HFFc6 (cell line): ENCODE results near the gene SHE. TPM values are rescaled to one million over a fixed set of nuclear protein-coding genes. Genes with fewer than 3 reads are reported as not detected.

Source experiments
- DNase-seq: peaks from one replicate; pipeline ENCODE4 v3.0.0-alpha.2; 2018
- H3K27ac Mint-ChIP-seq: 2 replicates; pipeline ENCODE4 v1.8.0; 2020; ENCODE audit warnings: mild to moderate bottlenecking, mixed read lengths
- H3K27me3 Mint-ChIP-seq: 2 replicates; pipeline ENCODE4 v1.8.0; 2021; ENCODE audit warnings: mild to moderate bottlenecking, moderate library complexity, mixed read lengths; ENCODE audit not compliant: insufficient read depth
- H3K36me3 Mint-ChIP-seq: 2 replicates; pipeline ENCODE4 v1.8.0; 2021; ENCODE audit warnings: low read depth, mixed read lengths
- H3K4me1 Mint-ChIP-seq: 2 replicates; pipeline ENCODE4 v1.8.0; 2020; ENCODE audit warnings: low read depth, mixed read lengths
- H3K4me3 Mint-ChIP-seq: 2 replicates; pipeline ENCODE4 v1.8.0; 2020; ENCODE audit warnings: mild to moderate bottlenecking, moderate library complexity, mixed read lengths
- H3K9me3 Mint-ChIP-seq: 2 replicates; pipeline ENCODE4 v1.8.0; 2020; ENCODE audit warnings: mild to moderate bottlenecking, mixed read lengths
- total RNA-seq, 6 experiments: library from RNA; stranded (reverse); fragmentation: NEBNext Ultra II Directional; extraction: Animal tissue kit (Norgen Biotek cat#: 25700); gene quantifications; 2 replicates in 1 of 6; 3 replicates in 5 of 6; pipeline ENCODE4 v1.2.3, GENCODE V29; 2021
- TF ChIP-seq, protein P1 (sequence below): fragments of 200-600 bp; sonication (generic); IDR thresholded peaks from 2 replicates; pipeline ENCODE4 v1.5.0; 2021; ENCODE audit warnings: antibody characterized with exemption, mild to moderate bottlenecking

The SHE gene
- total RNA-seq, 6 experiments from 2014 or later = not detected

DNA sequence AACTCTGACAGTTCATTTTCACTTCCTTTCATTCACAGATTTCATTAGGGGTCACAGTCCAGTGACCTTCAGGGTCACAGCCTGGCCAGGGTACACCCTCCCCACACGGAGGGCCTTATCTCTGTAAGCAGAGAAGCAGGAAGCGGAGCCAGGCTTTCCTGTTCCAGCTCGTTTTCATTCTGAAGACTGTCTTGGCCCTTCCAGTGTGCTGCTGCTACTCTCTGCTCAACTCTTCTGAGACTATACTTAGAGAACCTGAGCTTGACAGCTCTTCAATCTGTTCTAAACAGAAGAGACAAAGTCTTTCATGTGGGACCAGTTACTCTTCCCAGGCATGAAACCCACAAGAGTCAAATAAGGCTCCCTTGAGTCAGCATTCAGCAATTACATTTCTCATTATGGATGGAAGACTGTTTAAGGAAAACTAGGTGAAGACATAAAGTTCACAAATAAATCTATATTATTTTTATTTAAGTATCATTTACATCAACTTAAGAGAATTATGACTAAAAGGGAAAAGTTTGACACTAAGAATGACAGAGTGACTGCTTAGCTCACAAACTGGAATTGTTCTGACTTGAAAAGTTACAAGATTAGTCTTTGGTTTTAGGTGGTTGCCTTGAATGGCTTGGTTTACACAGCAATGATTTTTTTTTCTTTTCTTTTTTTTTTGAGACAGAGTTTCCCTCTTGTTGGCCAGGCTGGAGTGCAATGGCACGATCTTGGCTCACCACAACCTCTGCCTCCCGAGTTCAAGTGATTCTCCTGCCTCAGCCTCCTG, 5.0 kb downstream of the SHE start:
- TF ChIP-seq, protein P1, sequence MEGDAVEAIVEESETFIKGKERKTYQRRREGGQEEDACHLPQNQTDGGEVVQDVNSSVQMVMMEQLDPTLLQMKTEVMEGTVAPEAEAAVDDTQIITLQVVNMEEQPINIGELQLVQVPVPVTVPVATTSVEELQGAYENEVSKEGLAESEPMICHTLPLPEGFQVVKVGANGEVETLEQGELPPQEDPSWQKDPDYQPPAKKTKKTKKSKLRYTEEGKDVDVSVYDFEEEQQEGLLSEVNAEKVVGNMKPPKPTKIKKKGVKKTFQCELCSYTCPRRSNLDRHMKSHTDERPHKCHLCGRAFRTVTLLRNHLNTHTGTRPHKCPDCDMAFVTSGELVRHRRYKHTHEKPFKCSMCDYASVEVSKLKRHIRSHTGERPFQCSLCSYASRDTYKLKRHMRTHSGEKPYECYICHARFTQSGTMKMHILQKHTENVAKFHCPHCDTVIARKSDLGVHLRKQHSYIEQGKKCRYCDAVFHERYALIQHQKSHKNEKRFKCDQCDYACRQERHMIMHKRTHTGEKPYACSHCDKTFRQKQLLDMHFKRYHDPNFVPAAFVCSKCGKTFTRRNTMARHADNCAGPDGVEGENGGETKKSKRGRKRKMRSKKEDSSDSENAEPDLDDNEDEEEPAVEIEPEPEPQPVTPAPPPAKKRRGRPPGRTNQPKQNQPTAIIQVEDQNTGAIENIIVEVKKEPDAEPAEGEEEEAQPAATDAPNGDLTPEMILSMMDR = no peak
- Mint-ChIP-seq H3K27me3 (peaks cover 49% of the 10 kb centered on the region), H3K27ac (no peak overlapping the region), H3K4me1 (no peaks in the 10 kb centered on the region), H3K4me3 (no peak overlapping the region), H3K9me3 (no peaks in the 10 kb centered on the region), H3K36me3 (no peaks in the 10 kb centered on the region)
- no peak for DNase-seq

DNA sequence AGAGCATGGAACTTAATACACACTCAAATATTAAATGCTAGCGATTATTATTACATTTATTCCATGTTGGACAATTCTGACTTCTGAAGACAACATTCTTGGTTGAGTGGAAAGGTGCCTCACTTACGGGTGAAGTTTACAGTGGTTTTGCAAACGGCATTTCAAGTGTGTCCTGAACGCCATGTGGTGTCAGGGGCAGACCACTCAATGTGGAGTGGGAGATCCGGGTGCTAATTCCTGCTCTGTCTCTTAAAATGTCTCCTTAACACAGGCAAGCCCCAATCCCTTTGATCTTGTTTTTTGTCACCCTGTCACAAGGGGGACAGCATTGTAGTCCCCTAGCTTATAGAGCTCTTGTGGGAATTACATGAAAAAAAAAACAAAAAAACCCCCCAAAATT, 5.8 kb downstream of the SHE start:
- Mint-ChIP-seq H3K36me3 (no peaks in the 10 kb centered on the region), H3K4me3 (no peak overlapping the region), H3K27me3 (peaks cover 52% of the 10 kb centered on the region), H3K4me1 (no peaks in the 10 kb centered on the region), H3K27ac (no peak overlapping the region), H3K9me3 (no peaks in the 10 kb centered on the region)
- no peak for DNase-seq
- TF ChIP-seq, protein P1 = no peak

DNA sequence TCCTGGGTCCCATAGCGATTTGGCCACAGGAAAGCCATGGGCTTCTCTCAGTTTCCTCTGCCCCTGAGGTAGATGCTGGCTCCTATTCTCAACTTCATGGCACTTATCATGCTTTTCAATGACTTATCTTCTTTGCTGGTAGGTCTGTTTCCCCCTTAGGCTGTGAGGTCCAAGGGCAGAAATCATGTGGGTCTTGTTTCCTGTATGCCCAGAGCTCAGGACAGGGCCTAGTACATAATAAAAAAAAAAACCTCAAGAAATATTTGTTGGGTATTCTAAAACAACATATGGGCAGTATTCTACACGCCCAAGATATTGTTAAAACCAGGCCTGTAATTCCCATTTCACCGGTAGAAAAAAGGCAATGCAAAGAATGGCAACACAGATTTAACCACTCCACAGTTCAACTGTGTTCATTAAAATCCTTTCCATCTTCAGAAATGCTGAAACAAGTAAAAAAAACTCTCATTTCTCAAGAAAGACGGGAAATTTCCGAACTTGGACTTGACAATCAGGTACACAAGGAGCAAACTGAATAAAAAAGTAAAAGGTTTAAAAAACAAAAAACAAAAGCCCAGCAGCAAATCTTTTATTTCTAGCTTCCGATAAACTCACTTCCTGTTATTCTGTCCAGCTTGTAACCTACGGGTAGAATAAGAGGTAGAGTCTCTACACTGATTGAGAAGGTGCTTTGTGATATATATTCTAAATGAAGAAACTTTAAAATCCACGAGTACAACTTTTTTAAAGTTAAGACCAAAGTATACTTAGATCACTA, 6.5 kb downstream of the SHE start:
- H3K27ac Mint-ChIP-seq = no peak overlapping the region
- no peak overlapping the region for H3K4me3 Mint-ChIP-seq
- no peaks in the 10 kb centered on the region for H3K4me1 Mint-ChIP-seq
- peaks cover 52% of the 10 kb centered on the region for H3K27me3 Mint-ChIP-seq
- no peaks in the 10 kb centered on the region for H3K9me3 Mint-ChIP-seq
- TF ChIP-seq, protein P1 = no peak
- DNase-seq = no peak
- H3K36me3 Mint-ChIP-seq = no peaks in the 10 kb centered on the region

DNA sequence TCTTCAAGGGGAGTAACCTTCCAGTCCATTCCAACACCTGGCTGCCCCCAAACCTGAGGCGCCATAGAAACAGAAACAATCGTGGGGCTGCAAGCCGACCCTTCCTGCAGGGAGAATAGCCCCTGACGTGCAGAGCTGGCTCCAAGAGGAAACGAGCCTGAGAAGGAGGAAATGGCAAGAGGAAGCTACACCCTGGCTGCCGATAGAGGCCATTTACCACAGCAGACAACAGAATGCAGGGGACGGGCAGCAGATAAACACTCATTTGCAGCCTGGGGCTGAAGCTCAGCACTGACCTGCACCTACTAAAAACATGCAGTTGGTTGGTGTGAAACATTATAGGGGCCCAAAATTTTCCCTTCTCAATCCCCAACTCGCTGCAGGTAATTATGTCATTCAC, 8.9 kb downstream of the SHE start:
- H3K27me3 Mint-ChIP-seq = peaks cover 57% of the 10 kb centered on the region
- H3K4me3 Mint-ChIP-seq = no peak overlapping the region
- DNase-seq = no peak
- TF ChIP-seq, protein P1 = no peak
- no peaks in the 10 kb centered on the region for H3K9me3 Mint-ChIP-seq
- no peaks in the 10 kb centered on the region for H3K36me3 Mint-ChIP-seq
- H3K27ac Mint-ChIP-seq = no peak overlapping the region
- no peaks in the 10 kb centered on the region for H3K4me1 Mint-ChIP-seq

DNA sequence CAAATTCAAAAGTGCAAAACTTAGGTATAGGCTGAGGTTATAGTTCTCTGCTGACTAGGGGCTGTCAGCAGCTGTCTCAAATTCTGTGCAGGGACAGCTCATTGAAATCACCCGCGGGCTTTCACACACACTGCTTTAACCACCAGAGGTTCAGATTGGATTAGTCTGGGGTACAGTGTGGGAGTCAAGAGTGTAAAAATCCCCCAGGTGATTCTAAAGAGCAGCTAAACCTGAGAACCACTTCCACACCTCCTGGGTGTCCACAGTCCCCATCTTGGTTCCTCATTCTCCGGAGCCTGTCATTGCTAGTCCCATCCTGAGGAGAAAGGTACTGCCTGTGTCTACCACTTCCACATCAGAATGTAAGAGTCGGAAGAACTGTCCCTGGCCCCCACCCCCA, 10.1 kb downstream of the SHE start:
- no peak overlapping the region for H3K27ac Mint-ChIP-seq
- H3K4me3 Mint-ChIP-seq = no peak overlapping the region
- no peak for DNase-seq
- TF ChIP-seq, protein P1 = no peak
- no peaks in the 10 kb centered on the region for H3K9me3 Mint-ChIP-seq
- H3K36me3 Mint-ChIP-seq = no peaks in the 10 kb centered on the region
- H3K4me1 Mint-ChIP-seq = no peaks in the 10 kb centered on the region
- H3K27me3 Mint-ChIP-seq = peaks cover 53% of the 10 kb centered on the region
